CD4-positive, alpha-beta T cell (primary cell): Measurements from ENCODE around the gene SPACA4. TPM values are rescaled to one million over a fixed set of nuclear protein-coding genes. Genes with fewer than 3 reads are reported as not detected.

Experiments used
- ATAC-seq: fragments of 200-7000 bp; cut with Tn5 transposase; one replicate; pipeline ENCODE4 v1.10.0; 2022; ENCODE audit warnings: mild to moderate bottlenecking; ENCODE audit not compliant: poor library complexity
- CTCF ChIA-PET: fragments of 350-600 bp; sonication (Branson Sonifier 250); formaldehyde crosslinking; loops from one replicate; lab custom pipeline; 2021; ENCODE audit warnings: antibody characterized with exemption, inconsistent platforms; lab: Charles Lee
- POLR2A ChIA-PET: fragments of 350-600 bp; sonication (Branson Sonifier 250); formaldehyde crosslinking; loops from one replicate; lab custom pipeline; 2021; ENCODE audit warnings: antibody characterized with exemption, inconsistent platforms; lab: Charles Lee
- DNase-seq, 14 experiments: peaks; one replicate each; pipeline ENCODE4 v3.0.0-alpha.2; 2013 to 2020; ENCODE audit warnings: mixed read lengths in 2 of 14
- H3K27ac ChIP-seq, 2 donors: one replicate each; pipeline versions ENCODE4 v1.5.1 to v1.7.0; 2013; ENCODE audit warnings: low read length in 2 of 2, low read depth in 1 of 2, mild to moderate bottlenecking in 1 of 2
- H3K27me3 ChIP-seq, 2 experiments: 1 replicate in 1 of 2; 2 replicates in 1 of 2; pipeline versions ENCODE4 v1.6.1 to v1.7.0; 2013; ENCODE audit warnings: low read length in 2 of 2, control low read depth in 1 of 2, mild to moderate bottlenecking in 1 of 2, moderate library complexity in 1 of 2; ENCODE audit not compliant: insufficient read depth in 2 of 2, control insufficient read depth in 1 of 2
- H3K36me3 ChIP-seq: one replicate; pipeline ENCODE4 v1.6.1; 2013; ENCODE audit warnings: low read length, control low read depth; ENCODE audit not compliant: insufficient read depth
- H3K4me1 ChIP-seq: one replicate; pipeline ENCODE4 v1.6.1; 2013; ENCODE audit warnings: low read length, control low read depth; ENCODE audit not compliant: insufficient read depth
- H3K4me3 ChIP-seq: one replicate; pipeline ENCODE4 v1.5.1; 2013; ENCODE audit warnings: mild to moderate bottlenecking, low read length, moderate library complexity
- H3K9me3 ChIP-seq, 2 experiments: 1 replicate in 1 of 2; 2 replicates in 1 of 2; pipeline versions ENCODE4 v1.6.1 to v1.7.0; 2013; ENCODE audit warnings: low read length in 2 of 2, mild to moderate bottlenecking in 2 of 2, control low read depth in 1 of 2, moderate library complexity in 1 of 2; ENCODE audit not compliant: control insufficient read depth in 1 of 2, insufficient read depth in 1 of 2
- H3K27ac Mint-ChIP-seq: one replicate; pipeline ENCODE4 v1.8.0; 2020; ENCODE audit warnings: mixed read lengths
- H3K27me3 Mint-ChIP-seq: one replicate; pipeline ENCODE4 v1.8.0; 2021; ENCODE audit warnings: mixed read lengths
- H3K36me3 Mint-ChIP-seq: one replicate; pipeline ENCODE4 v1.8.0; 2021; ENCODE audit warnings: low read depth, mixed read lengths
- H3K4me1 Mint-ChIP-seq: one replicate; pipeline ENCODE4 v1.8.0; 2021; ENCODE audit warnings: low read depth, mixed read lengths
- H3K4me3 Mint-ChIP-seq: one replicate; pipeline ENCODE4 v1.8.0; 2020; ENCODE audit warnings: mild to moderate bottlenecking, mixed read lengths
- H3K9me3 Mint-ChIP-seq: one replicate; pipeline ENCODE4 v1.8.0; 2020; ENCODE audit warnings: mixed read lengths
- intact Hi-C, 2 experiments: fragments of 100-400 bp; cut with DNase I in 1 of 2; cut with micrococcal nuclease in 1 of 2; formaldehyde crosslinking; loops; one replicate each; pipeline versions ENCODE4 v1.15.1 to v1.9.0; 2023 to 2025; cut with DNase I, micrococcal nuclease
- total RNA-seq, 174 experiments: library from RNA in 2 of 174; stranded (reverse) in 2 of 174; gene quantifications; one replicate each; pipeline ENCODE4 v1.2.3 and lab custom pipeline; 2021 to 2026
- TF ChIP-seq, protein P1 (sequence below): fragments of 200-600 bp; IDR thresholded peaks from one replicate; pipeline ENCODE4 v1.8.0; 2022; ENCODE audit warnings: antibody characterized with exemption, mild to moderate bottlenecking

SPACA4 gene
- total RNA-seq, 2 experiments from 2014 or later = not detected

DNA sequence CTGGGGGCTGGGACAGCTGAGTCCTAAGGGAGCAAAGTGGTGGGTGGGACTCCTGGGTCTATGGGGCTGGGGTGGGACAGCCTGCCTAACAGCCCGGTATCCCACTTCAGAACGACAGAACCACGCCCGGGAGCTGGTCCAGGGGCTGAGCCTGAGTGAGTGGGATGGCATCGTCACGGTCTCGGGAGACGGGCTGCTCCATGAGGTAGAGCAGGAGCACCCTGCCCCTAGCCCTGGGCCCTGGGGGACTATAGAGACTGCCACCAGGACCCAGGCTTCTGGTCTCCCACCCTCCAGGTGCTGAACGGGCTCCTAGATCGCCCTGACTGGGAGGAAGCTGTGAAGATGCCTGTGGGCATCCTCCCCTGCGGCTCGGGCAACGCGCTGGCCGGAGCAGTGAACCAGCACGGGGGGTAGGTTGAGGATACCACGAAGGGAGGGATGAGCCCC lies 21.3 kb downstream of the SPACA4 start:
- H3K4me3 Mint-ChIP-seq = no peak overlapping the region
- H3K9me3 Mint-ChIP-seq = no peaks in the 10 kb centered on the region
- no peaks in the 10 kb centered on the region for H3K9me3 ChIP-seq
- POLR2A ChIA-PET = interaction anchor here (1.1 to 5.0 kb wide), 3 partner anchors 9 to 17 kb away, joined by 4 to 33 read pairs (median 7); partner anchors contain the start of genes DBP, RPL18 and SPHK2
- no peak overlapping the region for H3K27ac Mint-ChIP-seq
- CTCF ChIA-PET = no interaction called here
- H3K4me3 ChIP-seq = no peak overlapping the region
- intact Hi-C loops = loop anchor here in 1 of 2 experiments (10.0 kb wide), 1 partner anchor 367 kb away; the partner anchor contains the start of genes GYS1 and RUVBL2
- H3K4me1 Mint-ChIP-seq = peaks cover 39% of the 10 kb centered on the region
- H3K27me3 Mint-ChIP-seq = no peaks in the 10 kb centered on the region
- H3K36me3 Mint-ChIP-seq = peaks cover 52% of the 10 kb centered on the region
- H3K4me1 ChIP-seq = peaks cover 46% of the 10 kb centered on the region
- ATAC-seq (no peak), DNase-seq (peak in 2 of 14 experiments; percentile 6 to 36)
- H3K36me3 ChIP-seq = peaks cover 44% of the 10 kb centered on the region
- TF ChIP-seq, protein P1, sequence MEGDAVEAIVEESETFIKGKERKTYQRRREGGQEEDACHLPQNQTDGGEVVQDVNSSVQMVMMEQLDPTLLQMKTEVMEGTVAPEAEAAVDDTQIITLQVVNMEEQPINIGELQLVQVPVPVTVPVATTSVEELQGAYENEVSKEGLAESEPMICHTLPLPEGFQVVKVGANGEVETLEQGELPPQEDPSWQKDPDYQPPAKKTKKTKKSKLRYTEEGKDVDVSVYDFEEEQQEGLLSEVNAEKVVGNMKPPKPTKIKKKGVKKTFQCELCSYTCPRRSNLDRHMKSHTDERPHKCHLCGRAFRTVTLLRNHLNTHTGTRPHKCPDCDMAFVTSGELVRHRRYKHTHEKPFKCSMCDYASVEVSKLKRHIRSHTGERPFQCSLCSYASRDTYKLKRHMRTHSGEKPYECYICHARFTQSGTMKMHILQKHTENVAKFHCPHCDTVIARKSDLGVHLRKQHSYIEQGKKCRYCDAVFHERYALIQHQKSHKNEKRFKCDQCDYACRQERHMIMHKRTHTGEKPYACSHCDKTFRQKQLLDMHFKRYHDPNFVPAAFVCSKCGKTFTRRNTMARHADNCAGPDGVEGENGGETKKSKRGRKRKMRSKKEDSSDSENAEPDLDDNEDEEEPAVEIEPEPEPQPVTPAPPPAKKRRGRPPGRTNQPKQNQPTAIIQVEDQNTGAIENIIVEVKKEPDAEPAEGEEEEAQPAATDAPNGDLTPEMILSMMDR = no peak
- H3K27me3 ChIP-seq = no peaks in the 10 kb centered on the region
- H3K27ac ChIP-seq = no peak overlapping the region

DNA sequence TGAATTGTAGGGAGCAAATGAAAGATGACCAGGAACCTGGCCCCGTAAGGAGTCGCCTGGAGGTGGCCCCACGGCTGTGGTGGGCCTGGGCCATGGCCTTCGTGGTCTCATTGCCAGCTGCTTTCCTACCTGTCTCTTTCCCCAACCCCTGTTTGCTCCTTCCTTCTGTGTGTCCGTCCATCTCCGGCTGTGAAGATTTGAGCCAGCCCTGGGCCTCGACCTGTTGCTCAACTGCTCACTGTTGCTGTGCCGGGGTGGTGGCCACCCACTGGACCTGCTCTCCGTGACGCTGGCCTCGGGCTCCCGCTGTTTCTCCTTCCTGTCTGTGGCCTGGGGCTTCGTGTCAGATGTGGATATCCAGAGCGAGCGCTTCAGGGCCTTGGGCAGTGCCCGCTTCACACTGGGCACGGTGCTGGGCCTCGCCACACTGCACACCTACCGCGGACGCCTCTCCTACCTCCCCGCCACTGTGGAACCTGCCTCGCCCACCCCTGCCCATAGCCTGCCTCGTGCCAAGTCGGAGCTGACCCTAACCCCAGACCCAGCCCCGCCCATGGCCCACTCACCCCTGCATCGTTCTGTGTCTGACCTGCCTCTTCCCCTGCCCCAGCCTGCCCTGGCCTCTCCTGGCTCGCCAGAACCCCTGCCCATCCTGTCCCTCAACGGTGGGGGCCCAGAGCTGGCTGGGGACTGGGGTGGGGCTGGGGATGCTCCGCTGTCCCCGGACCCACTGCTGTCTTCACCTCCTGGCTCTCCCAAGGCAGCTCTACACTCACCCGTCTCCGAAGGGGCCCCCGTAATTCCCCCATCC lies 22.1 kb downstream of the SPACA4 start:
- peak in 2 of 14 experiments; percentile 7 to 36 for DNase-seq
- ChIA-PET POLR2A (interaction anchor here (1.1 to 5.0 kb wide), 4 partner anchors 9 to 17 kb away, joined by 5 to 33 read pairs (median 10); partner anchors contain the start of genes CA11, DBP, RPL18 and SPHK2), CTCF (no interaction called here)
- intact Hi-C loops = loop anchor here in 1 of 2 experiments (10.0 kb wide), 1 partner anchor 366 kb away; the partner anchor contains the start of genes GYS1 and RUVBL2
- no peak for ATAC-seq
- peaks cover 39% of the 10 kb centered on the region for H3K4me1 Mint-ChIP-seq
- no peak overlapping the region for H3K4me3 ChIP-seq
- H3K4me3 Mint-ChIP-seq = peak overlapping the region; percentile 38
- TF ChIP-seq, protein P1 = no peak
- peaks cover 46% of the 10 kb centered on the region for H3K4me1 ChIP-seq
- no peaks in the 10 kb centered on the region for H3K9me3 ChIP-seq
- no peaks in the 10 kb centered on the region for H3K9me3 Mint-ChIP-seq
- H3K27ac Mint-ChIP-seq = no peak overlapping the region
- H3K36me3 ChIP-seq = peaks cover 52% of the 10 kb centered on the region
- no peaks in the 10 kb centered on the region for H3K27me3 ChIP-seq
- peaks cover 54% of the 10 kb centered on the region for H3K36me3 Mint-ChIP-seq
- no peaks in the 10 kb centered on the region for H3K27me3 Mint-ChIP-seq
- no peak overlapping the region for H3K27ac ChIP-seq

DNA sequence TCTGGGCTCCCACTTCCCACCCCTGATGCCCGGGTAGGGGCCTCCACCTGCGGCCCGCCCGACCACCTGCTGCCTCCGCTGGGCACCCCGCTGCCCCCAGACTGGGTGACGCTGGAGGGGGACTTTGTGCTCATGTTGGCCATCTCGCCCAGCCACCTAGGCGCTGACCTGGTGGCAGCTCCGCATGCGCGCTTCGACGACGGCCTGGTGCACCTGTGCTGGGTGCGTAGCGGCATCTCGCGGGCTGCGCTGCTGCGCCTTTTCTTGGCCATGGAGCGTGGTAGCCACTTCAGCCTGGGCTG lies 22.7 kb downstream of the SPACA4 start:
- no peaks in the 10 kb centered on the region for H3K9me3 ChIP-seq
- no peak overlapping the region for H3K27ac Mint-ChIP-seq
- H3K4me1 Mint-ChIP-seq = peaks cover 38% of the 10 kb centered on the region
- ChIA-PET CTCF (no interaction called here), POLR2A (interaction anchor here (1.1 to 5.0 kb wide), 3 partner anchors 9 to 16 kb away, joined by 5 to 33 read pairs (median 13); partner anchors contain the start of genes CA11, RPL18 and SPHK2)
- H3K4me1 ChIP-seq = peaks cover 46% of the 10 kb centered on the region
- TF ChIP-seq, protein P1 = no peak
- DNase-seq (peak in 1 of 14 experiments; percentile 8), ATAC-seq (no peak)
- no peak overlapping the region for H3K4me3 ChIP-seq
- H3K9me3 Mint-ChIP-seq = no peaks in the 10 kb centered on the region
- intact Hi-C loops = loop anchor here in 1 of 2 experiments (10.0 kb wide), 1 partner anchor 366 kb away; the partner anchor contains the start of genes GYS1 and RUVBL2
- H3K36me3 ChIP-seq = peaks cover 53% of the 10 kb centered on the region
- no peak overlapping the region for H3K4me3 Mint-ChIP-seq
- H3K27ac ChIP-seq = no peak overlapping the region
- H3K27me3 Mint-ChIP-seq = no peaks in the 10 kb centered on the region
- no peaks in the 10 kb centered on the region for H3K27me3 ChIP-seq
- peaks cover 53% of the 10 kb centered on the region for H3K36me3 Mint-ChIP-seq
